GM12872 (cell line): Measurements from ENCODE around the gene ALPI.

ENCODE experiments used
- CTCF ChIP-seq: IDR thresholded peaks from 3 replicates; pipeline ENCODE4 v1.5.1; 2011; ENCODE audit warnings: low read depth, mild to moderate bottlenecking, low read length, moderate library complexity; ENCODE audit not compliant: insufficient read depth

ALPI gene

GRCh38 chr2:232458051-232458660, 2.2 kb downstream of the ALPI start:
- TF ChIP-seq CTCF = no peak

GRCh38 chr2:232458661-232459418, 2.9 kb downstream of the ALPI start:
- no peak for TF ChIP-seq CTCF

- TF ChIP-seq CTCF = no peak
Measured at GRCh38 chr2:232459419-232460035, 3.6 kb downstream of the ALPI start.

GRCh38 chr2:232460171-232460570, 4.2 kb downstream of the ALPI start:
- no peak for TF ChIP-seq CTCF

GRCh38 chr2:232463701-232464543, 8.0 kb downstream of the ALPI start:
- TF ChIP-seq CTCF = no peak

- 0 out of 3 replicates have a peak, but pooled peaks have one; percentile 1 for TF ChIP-seq CTCF
Measured at GRCh38 chr2:232464544-232464885, 8.6 kb downstream of the ALPI start.

- no peak for TF ChIP-seq CTCF
Measured at GRCh38 chr2:232465061-232465460, 9.1 kb downstream of the ALPI start.
